Measurements from ENCODE around the gene OR10A2.
"Not testable (repeated sequence)": the region's sequence is repeated elsewhere in the genome, so short reads cannot be mapped to it uniquely, and the experiment has no call there.

Gene OR10A2

DNA sequence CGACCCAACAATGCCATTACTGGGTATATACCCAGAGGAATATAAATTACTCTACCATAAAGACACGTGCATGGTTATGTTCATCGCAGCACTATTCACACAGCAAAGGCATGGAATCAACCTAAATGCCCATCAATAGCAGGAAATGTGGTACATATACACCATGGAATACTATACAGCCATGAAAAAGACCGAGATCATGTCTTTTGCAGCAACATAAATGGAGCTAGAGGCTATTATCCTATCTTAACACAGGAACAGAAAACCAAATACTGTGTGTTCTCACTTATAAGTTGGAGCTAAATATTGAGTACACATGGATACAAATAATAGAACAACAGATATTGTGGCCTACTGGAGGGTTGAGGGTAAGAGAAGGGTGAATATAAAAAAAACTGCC, 26.0 kb downstream of the OR10A2 start:
- no peak for DNase-seq (ENCODE audit: low spot score)

DNA sequence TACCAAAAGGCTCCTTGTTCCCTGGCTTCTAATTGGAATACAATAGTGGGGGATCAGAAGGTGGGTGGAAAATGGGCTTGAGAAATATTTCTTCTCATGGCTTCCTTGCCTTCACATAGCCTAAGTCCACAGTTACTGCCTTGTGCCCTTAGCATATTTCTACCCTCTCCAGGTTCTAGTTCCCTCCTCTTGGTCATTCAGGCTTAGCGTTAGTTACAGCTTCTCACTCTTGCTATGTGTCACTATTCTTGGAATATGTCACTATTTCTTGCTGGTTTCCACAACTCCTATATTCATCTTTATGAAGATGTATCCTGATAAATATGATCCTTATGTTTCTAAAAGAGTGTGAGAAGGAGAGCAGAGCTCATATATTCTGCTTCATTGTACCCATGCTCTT, 27.0 kb downstream of the OR10A2 start:
- DNase-seq (ENCODE audit: low spot score), result no peak

DNA sequence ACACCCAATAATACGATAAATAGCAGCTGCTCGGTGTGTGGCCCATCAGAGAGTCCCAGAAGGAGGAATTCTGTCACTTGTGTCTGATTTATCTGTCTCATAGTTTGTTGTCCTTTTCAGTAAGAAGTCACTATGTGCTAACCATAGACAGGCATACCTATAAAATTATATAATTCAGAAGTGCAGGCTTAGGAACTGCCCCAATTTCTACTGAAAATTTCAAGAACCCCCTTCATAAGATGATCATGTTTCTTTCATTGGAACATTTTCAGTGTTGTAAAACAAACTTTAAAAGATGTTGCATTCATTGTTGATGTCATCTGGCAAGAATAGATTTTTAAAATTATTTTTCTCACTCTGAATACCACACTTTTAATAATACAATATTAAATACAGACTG, 29.5 kb downstream of the OR10A2 start, which contains the start of gene OR2D2:
TSS of gene OR2D2 (minus strand) at position 101 of the 400 bp plus-strand sequence. CDS start at position 101, 0 bp downstream.
- no peak for DNase-seq (ENCODE audit: low spot score)

DNA sequence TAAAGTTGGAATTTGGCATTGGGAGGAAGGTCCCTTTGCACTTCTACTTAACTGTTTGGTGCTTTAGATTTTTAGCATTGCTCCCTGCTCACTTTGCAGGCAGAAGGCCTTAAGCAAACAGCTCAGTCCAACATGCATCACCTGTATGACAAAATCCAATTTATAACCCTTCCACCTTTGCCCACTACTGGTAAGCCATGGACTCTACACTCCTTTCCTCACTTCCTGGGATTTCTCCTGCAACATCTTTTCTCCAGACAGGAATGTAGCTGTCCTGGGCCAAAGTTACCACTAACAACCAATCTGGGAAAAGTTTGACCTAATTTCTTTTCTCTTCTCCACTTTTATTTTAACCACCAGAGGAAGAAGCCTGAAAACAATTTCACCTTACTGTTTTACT, 31.2 kb downstream of the OR10A2 start:
- no peak for DNase-seq (ENCODE audit: low spot score)

DNA sequence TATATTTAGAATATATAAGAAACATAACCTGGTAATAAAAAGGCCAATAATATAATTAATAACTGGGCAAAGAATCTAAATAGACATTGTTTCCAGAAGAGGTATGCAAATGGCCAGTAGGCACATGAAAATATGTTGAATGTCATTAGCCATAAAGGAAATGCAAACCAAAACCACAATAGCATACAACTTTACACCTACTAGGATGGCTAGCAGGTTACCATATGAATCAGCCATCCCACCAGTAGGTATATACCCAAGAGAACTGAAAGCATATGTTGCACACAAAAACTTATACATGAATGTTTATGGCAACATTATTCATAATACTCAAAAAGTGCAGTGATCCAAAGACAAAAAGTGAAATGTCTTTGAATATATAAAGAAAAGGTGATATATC, 32.2 kb downstream of the OR10A2 start:
- DNase-seq (ENCODE audit: low spot score), result no peak

DNA sequence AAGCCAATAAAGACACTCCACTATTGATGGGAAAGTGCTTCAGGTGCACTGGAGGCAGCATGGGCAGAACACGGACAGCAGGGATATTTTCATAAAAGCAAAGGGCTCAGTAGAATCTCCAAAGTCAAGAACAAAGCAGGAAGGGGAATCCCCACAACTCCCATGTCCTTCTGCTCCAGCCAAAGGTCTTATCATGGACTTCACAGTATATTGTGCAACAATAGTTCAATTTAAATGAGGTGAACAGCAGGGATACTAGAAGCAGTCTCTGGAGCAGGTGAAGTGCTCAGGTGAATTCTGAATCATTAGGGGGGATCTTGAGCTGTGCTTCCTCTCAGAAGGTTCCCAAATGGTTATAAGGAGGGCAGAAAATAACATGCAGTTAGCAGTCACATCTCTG, 36.1 kb downstream of the OR10A2 start:
- DNase-seq (ENCODE audit: low spot score), result no peak

DNA sequence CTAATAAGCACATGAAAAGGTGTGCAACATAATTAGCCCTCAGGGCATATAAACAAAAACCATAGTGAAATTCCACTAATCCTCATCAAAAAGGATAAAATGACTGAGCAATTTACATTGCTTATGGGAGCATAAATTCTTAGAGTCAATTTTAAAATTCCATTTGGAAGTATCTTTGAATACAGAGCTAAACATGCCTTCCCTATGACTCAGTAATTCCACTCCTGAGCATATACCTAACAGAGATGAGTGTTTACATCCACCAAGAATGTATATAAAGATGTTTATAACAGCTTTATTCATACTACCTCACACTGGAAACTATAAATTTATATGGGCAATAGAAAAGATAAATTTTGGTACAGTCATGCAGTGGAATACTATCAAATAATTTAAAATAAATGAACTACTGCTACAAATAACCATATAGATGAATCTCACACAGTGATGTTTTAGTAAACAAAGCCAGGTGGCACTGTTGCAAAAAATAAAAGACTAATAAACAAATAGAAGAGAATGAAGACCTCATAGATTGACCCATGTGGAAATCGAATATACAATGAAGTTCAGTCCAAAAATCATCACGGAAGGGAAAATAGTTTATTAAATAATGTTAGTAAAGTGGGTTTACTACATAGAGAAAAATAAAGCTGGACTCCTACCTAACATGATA, 37.6 kb downstream of the OR10A2 start:
- DNase-seq (ENCODE audit: low spot score), result no peak

DNA sequence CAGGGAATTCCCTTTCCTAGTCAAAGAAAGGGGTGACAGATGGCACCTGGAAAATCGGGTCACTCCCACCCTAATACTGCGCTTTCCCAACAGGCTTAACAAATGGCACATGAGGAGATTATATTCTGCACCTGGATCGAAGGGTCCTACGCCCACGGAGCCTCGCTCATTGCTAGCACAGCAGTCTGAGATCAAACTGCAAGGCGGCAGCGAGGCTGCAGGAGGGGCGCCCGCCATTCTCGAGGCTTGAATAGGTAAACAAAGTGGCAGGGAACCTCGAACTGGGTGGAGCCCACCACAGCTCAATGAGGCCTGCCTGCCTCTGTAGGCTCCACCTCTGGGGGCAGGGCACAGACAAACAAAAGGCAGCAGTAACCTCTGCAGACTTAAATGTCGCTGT, 41.9 kb downstream of the OR10A2 start:
- not testable (repeated sequence) for DNase-seq (ENCODE audit: low spot score)

DNA sequence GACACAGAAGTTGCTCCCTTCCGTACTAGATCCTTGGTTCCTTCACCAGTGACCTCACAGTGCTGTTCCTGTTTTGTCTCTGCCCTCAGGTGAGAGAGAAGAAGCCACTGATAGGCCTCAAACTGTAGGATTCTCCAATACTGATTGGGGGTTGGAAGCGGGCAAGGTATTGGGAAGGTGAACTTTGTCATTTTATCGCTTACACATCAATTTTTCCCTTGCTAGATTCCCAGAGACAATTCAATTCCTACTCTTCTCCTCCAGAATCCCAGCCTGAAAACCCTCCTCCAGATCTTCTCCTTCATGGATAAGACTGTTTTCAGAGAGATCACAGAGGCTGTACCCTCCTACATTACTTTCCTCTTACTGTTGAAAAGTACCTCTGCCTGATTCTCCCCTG, 48.5 kb downstream of the OR10A2 start:
- DNase-seq (ENCODE audit: low spot score), result no peak

DNA sequence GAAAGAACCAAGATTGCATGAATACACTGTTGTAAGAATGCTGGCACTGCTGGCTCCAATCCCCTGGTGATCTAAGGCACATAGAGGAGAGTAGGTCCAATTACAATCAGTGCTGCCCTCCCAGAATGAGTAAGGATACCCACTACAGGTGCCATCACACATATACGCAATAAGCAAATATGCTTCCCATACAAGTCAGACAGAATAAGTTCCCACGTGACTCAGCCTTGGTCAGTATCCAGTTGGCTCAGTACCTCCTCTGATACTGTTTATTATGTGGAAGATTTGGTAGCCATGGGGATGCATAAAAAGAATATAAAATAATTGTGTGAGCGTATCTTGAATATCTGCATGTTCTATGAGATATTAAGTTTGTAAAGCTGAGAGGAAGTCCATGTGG, 49.1 kb downstream of the OR10A2 start:
- DNase-seq (ENCODE audit: low spot score), result no peak

DNA sequence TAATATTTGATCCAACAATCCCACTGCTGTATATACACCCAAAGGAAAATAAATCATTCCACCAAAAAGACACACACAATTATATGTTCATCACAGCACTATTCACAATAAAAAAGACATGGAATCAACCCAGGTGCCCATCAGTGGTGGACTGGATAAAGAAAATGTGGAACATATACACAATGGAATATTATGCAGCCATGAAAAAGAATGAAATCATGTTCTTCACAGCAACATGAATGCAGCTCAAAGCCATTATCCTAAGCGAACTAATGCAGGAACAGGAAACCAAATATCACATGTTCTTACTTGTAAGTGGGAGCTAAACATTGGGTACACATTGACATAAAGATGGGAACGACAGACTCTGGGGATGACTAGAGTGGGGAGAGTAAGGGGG, 56.8 kb downstream of the OR10A2 start:
- no peak for DNase-seq (ENCODE audit: low spot score)

DNA sequence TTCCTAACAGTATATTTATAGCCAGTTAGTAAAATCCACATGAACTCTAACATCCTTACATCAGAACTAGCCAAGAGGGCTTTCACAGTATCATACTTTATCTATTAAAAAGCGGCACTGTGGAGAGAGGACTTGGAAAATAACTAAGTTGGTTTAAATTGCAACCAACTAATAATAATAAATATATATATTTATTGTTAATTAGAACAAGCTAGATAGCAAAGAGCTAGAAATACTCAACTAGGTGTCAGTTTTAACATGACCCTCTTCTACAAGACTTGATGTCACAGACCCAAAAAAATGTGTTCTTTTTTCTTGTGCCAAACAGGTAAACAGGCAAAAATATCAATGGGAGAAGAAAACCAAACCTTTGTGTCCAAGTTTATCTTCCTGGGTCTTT, 57.8 kb downstream of the OR10A2 start, which contains the start of gene OR2D3:
TSS of gene OR2D3 (plus strand) at position 301 of the 400 bp plus-strand sequence. CDS start at position 301, 0 bp downstream.
- DNase-seq (ENCODE audit: low spot score), result no peak
